IPS-20b (cell line): ENCODE results near the gene ATG13.

Experiments used
- H3K27ac ChIP-seq: one replicate; pipeline ENCODE4 v1.5.1; 2013; ENCODE audit warnings: low read length
- H3K27me3 ChIP-seq: 2 replicates; pipeline ENCODE4 v1.6.1; 2013; ENCODE audit warnings: mild to moderate bottlenecking, low read length, inconsistent platforms; ENCODE audit not compliant: insufficient read depth
- H3K36me3 ChIP-seq: 2 replicates; pipeline ENCODE4 v1.6.1; 2013; ENCODE audit warnings: low read depth, mild to moderate bottlenecking, inconsistent platforms, low read length, moderate library complexity; ENCODE audit not compliant: insufficient read depth
- H3K4me1 ChIP-seq: 2 replicates; pipeline ENCODE4 v1.6.1; 2013; ENCODE audit warnings: mild to moderate bottlenecking, control low read depth, inconsistent platforms, low read length, moderate library complexity; ENCODE audit not compliant: insufficient read depth
- H3K4me3 ChIP-seq: 2 replicates; pipeline ENCODE4 v1.5.1; 2013; ENCODE audit warnings: mild to moderate bottlenecking, low read length, inconsistent platforms
- H3K9ac ChIP-seq: 2 replicates; pipeline ENCODE4 v1.6.1; 2013; ENCODE audit warnings: low read depth, mild to moderate bottlenecking, inconsistent platforms, low read length, moderate library complexity
- H3K9me3 ChIP-seq: 2 replicates; pipeline ENCODE4 v1.6.1; 2013; ENCODE audit warnings: mild to moderate bottlenecking, low read depth, low read length, inconsistent platforms; ENCODE audit not compliant: insufficient read depth

The ATG13 gene

GRCh38 chr11:46594785-46595184 is 22.6 kb upstream of the ATG13 start:
- Histone ChIP-seq H3K9ac (no peak overlapping the region; the same call in 1 of the 2 replicates), H3K27ac (no peak overlapping the region), H3K36me3 (no peaks in the 10 kb centered on the region), H3K4me1 (peaks cover 9% of the 10 kb centered on the region; the same call in 1 of the 2 replicates), H3K4me3 (peak overlapping the region; percentile 95; the same call in 1 of the 2 replicates), H3K27me3 (no peaks in the 10 kb centered on the region), H3K9me3 (no peaks in the 10 kb centered on the region)

GRCh38 chr11:46597155-46597554 is 20.2 kb upstream of the ATG13 start:
- Histone ChIP-seq H3K9me3 (no peaks in the 10 kb centered on the region), H3K9ac (no peak overlapping the region), H3K27ac (no peak overlapping the region), H3K4me1 (peaks cover 9% of the 10 kb centered on the region; the same call in 1 of the 2 replicates), H3K4me3 (no peak overlapping the region), H3K36me3 (no peaks in the 10 kb centered on the region), H3K27me3 (no peaks in the 10 kb centered on the region)

DNA sequence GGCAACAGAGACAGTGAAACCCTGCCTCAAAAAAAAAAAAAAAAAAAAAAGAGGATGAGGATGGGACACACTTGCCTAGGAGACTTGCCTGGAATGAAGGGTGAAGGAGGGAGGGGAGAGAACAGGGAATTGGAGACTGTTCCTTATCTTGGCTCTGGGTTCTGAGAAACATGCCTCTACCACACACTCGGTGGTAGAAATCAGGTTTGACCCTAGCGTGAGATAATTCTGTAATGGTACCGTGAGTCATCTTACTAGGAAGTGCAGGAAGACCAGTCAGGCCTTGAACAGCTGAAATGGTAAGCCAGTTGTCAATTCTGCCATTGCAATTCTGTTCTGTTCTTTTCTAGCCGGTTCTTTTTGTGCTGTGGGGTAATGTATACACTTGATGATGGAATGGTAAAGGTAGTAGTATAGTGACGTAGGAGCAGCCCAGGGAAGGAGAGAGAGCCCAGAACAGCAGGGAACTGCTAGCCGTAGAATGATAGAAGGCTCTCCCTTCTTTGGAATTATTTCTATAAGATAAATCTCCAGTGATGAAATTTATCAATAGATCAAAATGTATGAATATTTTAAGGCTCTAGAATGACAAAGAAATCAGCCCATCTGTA is 19.6 kb upstream of the ATG13 start:
- Histone ChIP-seq H3K9ac (no peak overlapping the region), H3K36me3 (no peaks in the 10 kb centered on the region), H3K4me1 (peaks cover 9% of the 10 kb centered on the region; the same call in 1 of the 2 replicates), H3K27me3 (no peaks in the 10 kb centered on the region), H3K9me3 (no peaks in the 10 kb centered on the region), H3K27ac (no peak overlapping the region), H3K4me3 (no peak overlapping the region)

DNA sequence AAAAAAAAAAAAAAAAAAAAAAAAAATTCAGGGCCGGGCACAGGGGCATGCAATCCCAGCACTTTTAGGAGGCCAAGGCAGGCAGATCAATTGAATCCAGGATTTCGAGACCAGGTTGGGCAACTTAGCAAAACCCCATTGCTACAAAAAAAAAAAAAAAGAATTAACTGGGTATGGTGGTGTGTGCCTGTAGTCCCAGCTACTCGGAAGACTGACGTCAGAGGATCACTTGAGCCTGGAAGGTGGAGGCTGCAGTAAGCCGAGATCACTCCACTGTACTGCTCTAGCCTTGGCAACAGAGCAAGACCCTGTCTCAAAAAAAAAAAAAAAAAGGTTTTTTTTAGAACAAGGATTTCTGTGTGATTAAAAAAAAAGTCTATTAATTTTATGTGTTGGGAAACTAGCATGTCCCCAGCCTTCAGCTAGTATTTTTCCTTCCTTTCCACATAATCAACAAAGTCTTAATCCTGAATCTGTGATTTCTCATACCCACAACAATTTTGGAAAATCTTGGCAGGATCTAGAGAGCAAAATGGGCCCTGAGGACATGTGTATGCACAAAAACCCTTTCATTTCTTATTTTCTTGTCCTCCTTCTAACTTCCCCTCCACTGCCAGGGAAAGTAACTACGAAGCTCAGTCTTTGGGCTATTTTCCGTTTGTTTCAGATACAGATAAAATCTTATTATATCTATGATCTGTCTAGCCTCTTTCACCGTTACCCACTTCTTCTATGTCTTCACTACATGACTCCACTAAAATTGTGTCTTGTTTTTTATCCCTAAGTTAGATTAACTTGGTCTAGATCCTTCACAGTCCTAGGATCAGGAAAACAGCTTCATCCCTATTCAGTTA is 17.8 kb upstream of the ATG13 start:
- Histone ChIP-seq H3K4me1 (peaks cover 2% of the 10 kb centered on the region; the same call in 1 of the 2 replicates), H3K4me3 (no peak overlapping the region), H3K9ac (no peak overlapping the region), H3K9me3 (no peaks in the 10 kb centered on the region), H3K36me3 (no peaks in the 10 kb centered on the region; the same call in 1 of the 2 replicates), H3K27ac (no peak overlapping the region), H3K27me3 (no peaks in the 10 kb centered on the region)

DNA sequence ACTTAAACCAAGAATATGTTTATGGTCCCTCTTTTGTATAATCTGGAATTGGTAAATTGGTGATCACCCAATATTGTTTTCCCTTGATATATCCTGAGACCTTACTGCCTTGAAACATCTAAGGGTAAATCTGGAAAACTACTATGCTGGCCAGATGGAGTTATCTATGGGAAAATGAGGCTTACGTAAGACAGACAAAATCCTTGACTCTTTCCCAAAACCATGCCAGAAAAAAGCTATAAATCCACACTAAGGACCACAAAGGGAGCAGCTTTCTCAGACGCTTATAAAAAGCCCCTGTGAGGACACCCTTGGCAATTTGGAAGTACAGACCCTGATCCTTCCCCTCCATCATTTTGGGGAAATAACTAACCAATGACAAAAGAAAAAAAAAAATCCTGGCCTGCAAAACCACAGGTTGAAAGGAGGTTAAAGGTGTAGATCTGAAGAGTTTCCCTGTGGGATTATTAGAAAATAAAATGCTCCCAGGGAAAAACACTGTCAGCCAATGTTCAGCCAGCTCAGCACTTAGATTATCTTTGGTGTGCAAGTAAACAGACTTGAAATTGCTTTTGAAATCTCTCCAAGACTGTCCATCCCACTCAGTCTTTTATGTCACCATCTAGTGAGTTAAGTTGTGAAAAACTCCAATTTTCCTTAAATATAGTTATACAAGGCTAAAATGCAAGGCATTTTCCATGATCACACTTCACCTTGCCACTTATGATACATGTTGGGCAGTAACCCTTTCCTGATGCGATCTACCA is 17.0 kb upstream of the ATG13 start:
- Histone ChIP-seq H3K27me3 (no peaks in the 10 kb centered on the region), H3K27ac (no peak overlapping the region), H3K9ac (no peak overlapping the region), H3K36me3 (no peaks in the 10 kb centered on the region; the same call in 1 of the 2 replicates), H3K9me3 (no peaks in the 10 kb centered on the region), H3K4me1 (no peaks in the 10 kb centered on the region), H3K4me3 (no peak overlapping the region)

DNA sequence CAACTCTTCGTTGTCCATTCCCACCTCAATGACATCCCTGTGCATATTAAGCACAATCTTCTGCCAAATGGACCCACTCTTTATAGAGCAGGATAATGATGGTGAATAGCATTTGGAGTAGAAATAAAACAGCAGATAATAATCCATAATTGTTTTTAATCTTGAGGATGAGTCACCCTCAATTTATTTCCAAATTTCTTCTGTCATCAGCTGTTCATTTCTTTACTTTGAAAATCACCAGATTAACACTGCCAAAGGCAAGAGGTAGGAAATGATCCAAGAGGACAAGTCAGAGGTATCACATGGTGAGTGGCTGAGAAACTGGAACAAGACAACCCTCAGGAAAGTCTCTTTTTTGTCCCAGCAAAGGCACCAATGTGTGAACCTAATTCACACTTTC is 16.2 kb upstream of the ATG13 start:
- Histone ChIP-seq H3K4me3 (no peak overlapping the region), H3K27ac (no peak overlapping the region), H3K9me3 (no peaks in the 10 kb centered on the region), H3K36me3 (no peaks in the 10 kb centered on the region; the same call in 1 of the 2 replicates), H3K9ac (no peak overlapping the region), H3K4me1 (no peaks in the 10 kb centered on the region), H3K27me3 (no peaks in the 10 kb centered on the region)

- Histone ChIP-seq H3K9ac (no peak overlapping the region), H3K27ac (no peak overlapping the region), H3K9me3 (no peaks in the 10 kb centered on the region), H3K4me3 (no peak overlapping the region), H3K27me3 (no peaks in the 10 kb centered on the region), H3K36me3 (no peaks in the 10 kb centered on the region; the same call in 1 of the 2 replicates), H3K4me1 (no peaks in the 10 kb centered on the region)
Measured at GRCh38 chr11:46603704-46604308, 13.5 kb upstream of the ATG13 start.

- no peaks in the 10 kb centered on the region for H3K27me3 ChIP-seq
- H3K27ac ChIP-seq = no peak overlapping the region
- H3K36me3 ChIP-seq = no peaks in the 10 kb centered on the region; the same call in 1 of the 2 replicates
- no peaks in the 10 kb centered on the region for H3K4me1 ChIP-seq
- H3K9ac ChIP-seq = no peak overlapping the region
- no peak overlapping the region for H3K4me3 ChIP-seq
- no peaks in the 10 kb centered on the region for H3K9me3 ChIP-seq
Measured at GRCh38 chr11:46604796-46605195, 12.6 kb upstream of the ATG13 start.

DNA sequence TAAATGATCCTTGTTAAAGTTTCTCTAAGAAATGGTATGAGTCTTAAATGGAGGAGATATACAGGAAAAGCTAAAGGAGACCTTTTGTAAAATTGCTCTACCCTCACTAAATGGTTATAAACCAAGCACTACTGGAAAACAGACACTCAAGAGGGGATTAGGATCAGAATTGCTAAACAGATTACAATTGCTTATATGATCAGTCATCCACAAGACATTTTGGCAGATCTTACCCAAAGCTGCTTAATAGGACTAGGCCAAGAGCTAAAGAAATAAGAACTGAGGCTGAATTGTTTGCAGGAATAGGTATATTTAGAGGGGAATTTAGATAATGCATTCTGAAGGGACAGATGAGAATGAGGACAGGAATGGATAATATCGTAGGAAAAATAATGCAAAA is 9.8 kb upstream of the ATG13 start:
- Histone ChIP-seq H3K9me3 (no peaks in the 10 kb centered on the region), H3K36me3 (no peaks in the 10 kb centered on the region; the same call in 1 of the 2 replicates), H3K27ac (no peak overlapping the region)

DNA sequence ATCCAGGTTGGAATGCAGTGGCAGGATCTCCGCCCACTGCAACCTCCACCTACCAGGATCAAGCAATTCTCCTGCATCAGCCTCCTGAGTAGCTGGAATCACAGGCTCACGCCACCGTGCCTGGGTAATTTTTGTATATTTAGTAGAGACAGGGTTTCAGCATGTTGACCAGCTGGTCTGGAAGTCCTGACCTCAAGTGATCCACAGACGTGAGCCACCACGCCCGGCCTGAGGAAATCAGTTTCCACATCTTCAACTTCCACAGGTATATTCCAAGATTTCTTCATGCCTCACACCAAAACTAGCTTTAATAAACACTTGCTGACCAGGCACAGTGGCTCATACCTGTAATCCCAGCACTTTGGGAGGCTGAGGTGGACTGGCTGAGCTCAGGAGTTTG is 8.0 kb upstream of the ATG13 start:
- no peaks in the 10 kb centered on the region for H3K27me3 ChIP-seq
- H3K36me3 ChIP-seq = no peaks in the 10 kb centered on the region
- no peak overlapping the region for H3K9ac ChIP-seq
- no peak overlapping the region for H3K4me3 ChIP-seq
- H3K27ac ChIP-seq = no peak overlapping the region
- H3K9me3 ChIP-seq = no peaks in the 10 kb centered on the region
- H3K4me1 ChIP-seq = no peaks in the 10 kb centered on the region

More for the DNA sequence above, 9.8 kb upstream of the ATG13 start:
- H3K4me3 ChIP-seq = no peak overlapping the region
- H3K9ac ChIP-seq = no peak overlapping the region
- H3K4me1 ChIP-seq = no peaks in the 10 kb centered on the region
- H3K27me3 ChIP-seq = no peaks in the 10 kb centered on the region
